ENCODE data around the gene CDC20.

- TF ChIP-seq CTCF (IDR thresholded peaks at IDR 0.05; ENCODE audit: low read depth, low read length): no peak
- TF ChIP-seq EZH2phosphoT487 (IDR thresholded peaks at IDR 0.05; ENCODE audit: low read depth): no peak
Measured at GRCh38 chr1:43315481-43315880, 43.3 kb upstream of the CDC20 start.

Measured in OCI-LY3 (cell line).